Smooth muscle cell (in vitro differentiated cells): ENCODE results near the gene AQP3. TPM values are rescaled to one million over a fixed set of nuclear protein-coding genes. Genes with fewer than 3 reads are reported as not detected.
A peak's percentile ranks its signal among the peaks of the same experiment; 100 is the strongest.

Experiments used
- DNase-seq: peaks from one replicate; lab custom pipeline; 2025; ENCODE audit not compliant: unreplicated experiment; lab: John Stamatoyannopoulos, UW
- H2AFZ ChIP-seq: fragments of 200-600 bp; sonication (generic); 2 replicates; pipeline ENCODE4 v1.6.0; 2016; ENCODE audit warnings: antibody characterized with exemption, low read depth, mild to moderate bottlenecking
- H3F3A ChIP-seq: fragments of 200-600 bp; sonication (generic); 2 replicates; pipeline ENCODE4 v1.6.0; 2017; ENCODE audit warnings: antibody characterized with exemption, low read depth
- H3K27ac ChIP-seq: fragments of 200-600 bp; sonication (generic); 2 replicates; pipeline ENCODE4 v1.5.1; 2016; ENCODE audit warnings: low read depth, mild to moderate bottlenecking
- H3K27me3 ChIP-seq: fragments of 200-600 bp; sonication (generic); 2 replicates; pipeline ENCODE4 v1.6.1; 2016; ENCODE audit warnings: low read depth, mild to moderate bottlenecking
- H3K36me3 ChIP-seq: fragments of 200-600 bp; sonication (generic); 2 replicates; pipeline ENCODE4 v1.5.1; 2016; ENCODE audit warnings: low read depth
- H3K4me1 ChIP-seq: fragments of 200-600 bp; sonication (generic); 2 replicates; pipeline ENCODE4 v1.5.1; 2016; ENCODE audit warnings: low read depth
- H3K4me2 ChIP-seq: fragments of 200-600 bp; sonication (generic); 2 replicates; pipeline ENCODE4 v1.6.0; 2016; ENCODE audit warnings: mild to moderate bottlenecking
- H3K4me3 ChIP-seq: fragments of 200-600 bp; sonication (generic); 2 replicates; pipeline ENCODE4 v1.5.1; 2016; ENCODE audit warnings: mild to moderate bottlenecking
- H3K79me2 ChIP-seq: fragments of 200-600 bp; sonication (generic); 2 replicates; pipeline ENCODE4 v1.6.0; 2016; ENCODE audit warnings: low read depth, mild to moderate bottlenecking
- H3K9ac ChIP-seq: fragments of 200-600 bp; sonication (generic); 2 replicates; pipeline ENCODE4 v1.6.0; 2016; ENCODE audit warnings: low read depth
- H3K9me3 ChIP-seq: fragments of 200-600 bp; sonication (generic); replicated peaks from 2 replicates; pipeline ENCODE4 v1.5.1; 2016; ENCODE audit warnings: low read depth
- H4K20me1 ChIP-seq: fragments of 200-600 bp; sonication (generic); 2 replicates; pipeline ENCODE4 v1.6.0; 2016; ENCODE audit warnings: low read depth
- WGBS: methylation state at CpG from one replicate; pipeline ENCODE4 v1.1.7; 2016; ENCODE audit warnings: low lambda C conversion rate; 5-methylcytosine and 5-hydroxymethylcytosine counted together
- polyA plus RNA-seq: library from polyadenylated mRNA; unstranded; fragments of >200 nt; fragmentation: Nextera tagmentation; extraction: Ambion mirVana; gene quantifications from 2 replicates; pipeline ENCODE4 v1.2.1, GENCODE V29; 2016
- total RNA-seq: library from RNA; depleted of rRNA; stranded (reverse); fragments of >200 nt; gene quantifications from 2 replicates; pipeline ENCODE4 v1.2.3, GENCODE V29; 2014
- TF ChIP-seq, protein P1 (sequence below): fragments of 200-600 bp; sonication (generic); IDR thresholded peaks from 2 replicates; pipeline ENCODE4 v1.5.1; 2017; ENCODE audit warnings: borderline replicate concordance, mild to moderate bottlenecking, antibody characterized with exemption; ENCODE audit not compliant: insufficient read depth, poor library complexity, severe bottlenecking

The AQP3 gene
- total and polyA plus RNA-seq, 2 experiments from 2014 or later = 20.9 to 30.8 TPM

GRCh38 chr9:33447799-33448553 lies 583 bp upstream of the AQP3 start:
- H3K27me3 ChIP-seq = no peaks in the 10 kb centered on the region
- no peak overlapping the region for H2AFZ ChIP-seq
- TF ChIP-seq, protein P1, sequence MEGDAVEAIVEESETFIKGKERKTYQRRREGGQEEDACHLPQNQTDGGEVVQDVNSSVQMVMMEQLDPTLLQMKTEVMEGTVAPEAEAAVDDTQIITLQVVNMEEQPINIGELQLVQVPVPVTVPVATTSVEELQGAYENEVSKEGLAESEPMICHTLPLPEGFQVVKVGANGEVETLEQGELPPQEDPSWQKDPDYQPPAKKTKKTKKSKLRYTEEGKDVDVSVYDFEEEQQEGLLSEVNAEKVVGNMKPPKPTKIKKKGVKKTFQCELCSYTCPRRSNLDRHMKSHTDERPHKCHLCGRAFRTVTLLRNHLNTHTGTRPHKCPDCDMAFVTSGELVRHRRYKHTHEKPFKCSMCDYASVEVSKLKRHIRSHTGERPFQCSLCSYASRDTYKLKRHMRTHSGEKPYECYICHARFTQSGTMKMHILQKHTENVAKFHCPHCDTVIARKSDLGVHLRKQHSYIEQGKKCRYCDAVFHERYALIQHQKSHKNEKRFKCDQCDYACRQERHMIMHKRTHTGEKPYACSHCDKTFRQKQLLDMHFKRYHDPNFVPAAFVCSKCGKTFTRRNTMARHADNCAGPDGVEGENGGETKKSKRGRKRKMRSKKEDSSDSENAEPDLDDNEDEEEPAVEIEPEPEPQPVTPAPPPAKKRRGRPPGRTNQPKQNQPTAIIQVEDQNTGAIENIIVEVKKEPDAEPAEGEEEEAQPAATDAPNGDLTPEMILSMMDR = no peak
- DNase-seq = no peak
- H3K4me2 ChIP-seq = peak overlapping the region; percentile 91
- no peaks in the 10 kb centered on the region for H4K20me1 ChIP-seq
- 50% methylated on average over 20 of the region's 20 CpGs for WGBS
- H3K9ac ChIP-seq = no peak overlapping the region
- H3K9me3 ChIP-seq = no peaks in the 10 kb centered on the region
- no peaks in the 10 kb centered on the region for H3K36me3 ChIP-seq
- H3K27ac ChIP-seq = no peak overlapping the region
- H3F3A ChIP-seq = no peaks in the 10 kb centered on the region
- H3K79me2 ChIP-seq = no peaks in the 10 kb centered on the region
- peaks cover 17% of the 10 kb centered on the region for H3K4me1 ChIP-seq
- peak overlapping the region; percentile 55 for H3K4me3 ChIP-seq

GRCh38 chr9:33446240-33446945 lies 1.0 kb downstream of the AQP3 start:
- no peaks in the 10 kb centered on the region for H3K9me3 ChIP-seq
- no peaks in the 10 kb centered on the region for H3K79me2 ChIP-seq
- H3K27me3 ChIP-seq = no peaks in the 10 kb centered on the region
- no peaks in the 10 kb centered on the region for H3K36me3 ChIP-seq
- H3K4me3 ChIP-seq = peak overlapping the region; percentile 55
- DNase-seq = no peak
- peak overlapping the region; percentile 91 for H3K4me2 ChIP-seq
- WGBS = 23% methylated on average over 12 of the region's 12 CpGs
- H3F3A ChIP-seq = no peaks in the 10 kb centered on the region
- no peaks in the 10 kb centered on the region for H4K20me1 ChIP-seq
- peak overlapping the region; percentile 42 for H3K27ac ChIP-seq
- peaks cover 15% of the 10 kb centered on the region for H3K4me1 ChIP-seq
- peak overlapping the region; percentile 3 for H3K9ac ChIP-seq
- TF ChIP-seq, protein P1 = no peak
- H2AFZ ChIP-seq = no peak overlapping the region

GRCh38 chr9:33445389-33446239 lies 1.8 kb downstream of the AQP3 start:
- no peak overlapping the region for H2AFZ ChIP-seq
- H3K9ac ChIP-seq = no peak overlapping the region
- no peak for DNase-seq
- H3K27me3 ChIP-seq = no peaks in the 10 kb centered on the region
- peak overlapping the region; percentile 30 for H3K4me3 ChIP-seq
- H3K36me3 ChIP-seq = no peaks in the 10 kb centered on the region
- H3K4me2 ChIP-seq = peak overlapping the region; percentile 91
- H3K9me3 ChIP-seq = no peaks in the 10 kb centered on the region
- no peaks in the 10 kb centered on the region for H4K20me1 ChIP-seq
- peaks cover 15% of the 10 kb centered on the region for H3K4me1 ChIP-seq
- H3F3A ChIP-seq = no peaks in the 10 kb centered on the region
- H3K27ac ChIP-seq = peak overlapping the region; percentile 42
- no peaks in the 10 kb centered on the region for H3K79me2 ChIP-seq
- TF ChIP-seq, protein P1 = no peak
- WGBS = 71% methylated on average over 11 of the region's 11 CpGs
